ENCODE results near the gene PGAM4. TPM values are rescaled to one million over a fixed set of nuclear protein-coding genes. Genes with fewer than 3 reads are reported as not detected.
A peak's percentile ranks its signal among the peaks of the same experiment; 100 is the strongest.

The PGAM4 gene
- total RNA-seq, 1 experiment from 2014 or later, result not detected

GRCh38 chrX:77925764-77926163, 43.7 kb downstream of the PGAM4 start:
- Histone ChIP-seq H3K36me3 (ENCODE audit: control insufficient read depth, insufficient read depth, low read length) (no peaks in the 10 kb centered on the region), H3K27me3 (ENCODE audit: control insufficient read depth, insufficient read depth, low read length) (no peaks in the 10 kb centered on the region), H3K9me3 (ENCODE audit: control insufficient read depth, insufficient read depth, low read depth, low read length) (no peaks in the 10 kb centered on the region), H3K27ac (ENCODE audit: low read length) (no peak overlapping the region), H3K4me3 (ENCODE audit: low read depth in 2 of 2, low read length in 2 of 2) (no peak overlapping the region), H3K4me1 (ENCODE audit: control insufficient read depth, insufficient read depth, low read length) (peaks cover 10% of the 10 kb centered on the region; the same call in 1 of the 2 replicates)
- CTCF ChIA-PET, result no interaction called here
- no peak for TF ChIP-seq TCF7L2 (IDR thresholded peaks at IDR 0.05; ENCODE audit: low read depth, low read length)
- TF ChIP-seq SIN3A (IDR thresholded peaks at IDR 0.05; ENCODE audit: borderline replicate concordance, insufficient read depth, low read depth, low read length), result no peak
- no peak for TF ChIP-seq POLR2AphosphoS5 (IDR thresholded peaks at IDR 0.05; ENCODE audit: low read depth, low read length)
- TF ChIP-seq CTCF (IDR thresholded peaks at IDR 0.05), result no peak
- TF ChIP-seq REST (IDR thresholded peaks at IDR 0.05; ENCODE audit: insufficient read depth in 1 of 2, low read depth in 2 of 2, low read length in 1 of 2), result no peak
- no peak for ATAC-seq
- in situ Hi-C loops (cut with HindIII; ENCODE audit: low pct_unique_long_range_greater_than_20kb, low sequenced_read_pairs), result no loop called here
- no TSS peak for BruUV-seq (replicated peaks)
- intact Hi-C loops (cut with micrococcal nuclease; ENCODE audit: unreplicated experiment), result no loop called here
- DNase-seq (ENCODE audit: low read depth, low spot score), result no peak
- POLR2A ChIA-PET, result no interaction called here

GRCh38 chrX:77924320-77924859, 45.0 kb downstream of the PGAM4 start:
- TF ChIP-seq REST (IDR thresholded peaks at IDR 0.05; ENCODE audit: insufficient read depth in 1 of 2, low read depth in 2 of 2, low read length in 1 of 2), result no peak
- no peak for TF ChIP-seq POLR2AphosphoS5 (IDR thresholded peaks at IDR 0.05; ENCODE audit: low read depth, low read length)
- no peak for TF ChIP-seq CTCF (IDR thresholded peaks at IDR 0.05)
- no peak for TF ChIP-seq SIN3A (IDR thresholded peaks at IDR 0.05; ENCODE audit: borderline replicate concordance, insufficient read depth, low read depth, low read length)
- DNase-seq (ENCODE audit: low read depth, low spot score) (no peak), ATAC-seq (no peak)
- H3K27ac ChIP-seq (ENCODE audit: low read length), result peak overlapping the region; percentile 54; the same call in 1 of the 2 replicates
- in situ Hi-C loops (cut with HindIII; ENCODE audit: low pct_unique_long_range_greater_than_20kb, low sequenced_read_pairs) (no loop called here), intact Hi-C loops (cut with micrococcal nuclease; ENCODE audit: unreplicated experiment) (no loop called here)
- BruUV-seq (replicated peaks), result no TSS peak
- no peaks in the 10 kb centered on the region for H3K9me3 ChIP-seq (ENCODE audit: control insufficient read depth, insufficient read depth, low read depth, low read length)
- peaks cover 10% of the 10 kb centered on the region; the same call in 1 of the 2 replicates for H3K4me1 ChIP-seq (ENCODE audit: control insufficient read depth, insufficient read depth, low read length)
- CTCF ChIA-PET, result no interaction called here
- H3K4me3 ChIP-seq (ENCODE audit: low read depth in 2 of 2, low read length in 2 of 2), result no peak overlapping the region
- POLR2A ChIA-PET, result no interaction called here
- no peaks in the 10 kb centered on the region for H3K36me3 ChIP-seq (ENCODE audit: control insufficient read depth, insufficient read depth, low read length)
- H3K27me3 ChIP-seq (ENCODE audit: control insufficient read depth, insufficient read depth, low read length), result no peaks in the 10 kb centered on the region

Measured in Panc1 (cell line).